ENCODE data around the gene ZBTB16. TPM values are rescaled to one million over a fixed set of nuclear protein-coding genes. Genes with fewer than 3 reads are reported as not detected.

Gene ZBTB16
- total RNA-seq, 3 donors from 2014 or later (not counting 1 experiment from before 2014, with no cell fraction given), result 104 to 224 (median 156) TPM

GRCh38 chr11:114090225-114090910 is 30.9 kb downstream of the ZBTB16 start:
- no peaks in the 10 kb centered on the region for H3K36me3 ChIP-seq (ENCODE audit: control insufficient read depth, insufficient read depth, low read length)
- no peaks in the 10 kb centered on the region for H3K9me3 ChIP-seq (ENCODE audit: control insufficient read depth, insufficient read depth, low read length)
- peak overlapping the region; percentile 19 for H3K27ac ChIP-seq (ENCODE audit: low read length)
- ATAC-seq, result no peak
- no peaks in the 10 kb centered on the region for H3K9me3 Mint-ChIP-seq
- peak overlapping the region; percentile 75 for H3K4me3 Mint-ChIP-seq
- no peaks in the 10 kb centered on the region for H3K27me3 ChIP-seq (ENCODE audit: control insufficient read depth, insufficient read depth, low read length)
- no peak for TF ChIP-seq CTCF (IDR thresholded peaks at IDR 0.05)
- peaks cover 97 to 98% of the 10 kb centered on the region in 2 donors for H3K4me1 Mint-ChIP-seq
- intact Hi-C loops (cut with micrococcal nuclease), result no loop called here
- H3K4me1 ChIP-seq (ENCODE audit: control insufficient read depth, insufficient read depth, low read length), result peaks cover 91% of the 10 kb centered on the region
- 65% methylated on average over 3 of the region's 4 CpGs for WGBS (ENCODE audit: insufficient coverage)
- H3K4me3 ChIP-seq (ENCODE audit: low read length), result no peak overlapping the region
- peak overlapping the region; percentile 89 to 100 for H3K27ac Mint-ChIP-seq
- H3K27me3 Mint-ChIP-seq (ENCODE audit: low read depth in 2 of 2), result no peaks in the 10 kb centered on the region
- no peaks in the 10 kb centered on the region for H3K36me3 Mint-ChIP-seq
- no peak for DNase-seq

- no peak for TF ChIP-seq CTCF (IDR thresholded peaks at IDR 0.05)
- Histone ChIP-seq H3K27ac (ENCODE audit: low read length) (peak overlapping the region; percentile 19), H3K4me3 (ENCODE audit: low read length) (no peak overlapping the region), H3K9me3 (ENCODE audit: control insufficient read depth, insufficient read depth, low read length) (no peaks in the 10 kb centered on the region), H3K27me3 (ENCODE audit: control insufficient read depth, insufficient read depth, low read length) (no peaks in the 10 kb centered on the region), H3K4me1 (ENCODE audit: control insufficient read depth, insufficient read depth, low read length) (peaks cover 88% of the 10 kb centered on the region), H3K36me3 (ENCODE audit: control insufficient read depth, insufficient read depth, low read length) (no peaks in the 10 kb centered on the region)
- Mint-ChIP-seq H3K9me3 (no peaks in the 10 kb centered on the region), H3K4me1 (peaks cover 97 to 98% of the 10 kb centered on the region in 2 donors), H3K27me3 (ENCODE audit: low read depth in 2 of 2) (no peaks in the 10 kb centered on the region), H3K27ac (peak overlapping the region; percentile 89 to 100), H3K4me3 (peak overlapping the region; percentile 75), H3K36me3 (no peaks in the 10 kb centered on the region)
- DNase-seq (no peak), ATAC-seq (no peak)
- WGBS (ENCODE audit: insufficient coverage), result 69% methylated on average over 7 of the region's 10 CpGs
- intact Hi-C loops (cut with micrococcal nuclease), result no loop called here
Observed at GRCh38 chr11:114090976-114091375, 31.5 kb downstream of the ZBTB16 start.

- no peaks in the 10 kb centered on the region for H3K9me3 ChIP-seq (ENCODE audit: control insufficient read depth, insufficient read depth, low read length)
- no peaks in the 10 kb centered on the region for H3K36me3 ChIP-seq (ENCODE audit: control insufficient read depth, insufficient read depth, low read length)
- Mint-ChIP-seq H3K4me3 (peak overlapping the region; percentile 75), H3K9me3 (no peaks in the 10 kb centered on the region), H3K36me3 (no peaks in the 10 kb centered on the region), H3K27me3 (ENCODE audit: low read depth in 2 of 2) (no peaks in the 10 kb centered on the region), H3K27ac (peak overlapping the region; percentile 89 to 100), H3K4me1 (peaks cover 97 to 98% of the 10 kb centered on the region in 2 donors)
- DNase-seq (no peak), ATAC-seq (no peak)
- no peak overlapping the region for H3K4me3 ChIP-seq (ENCODE audit: low read length)
- no peaks in the 10 kb centered on the region for H3K27me3 ChIP-seq (ENCODE audit: control insufficient read depth, insufficient read depth, low read length)
- no peak for TF ChIP-seq CTCF (IDR thresholded peaks at IDR 0.05)
- intact Hi-C loops (cut with micrococcal nuclease), result no loop called here
- peaks cover 80% of the 10 kb centered on the region for H3K4me1 ChIP-seq (ENCODE audit: control insufficient read depth, insufficient read depth, low read length)
- H3K27ac ChIP-seq (ENCODE audit: low read length), result peak overlapping the region; percentile 34
- 73% methylated on average over 17 of the region's 17 CpGs for WGBS (ENCODE audit: insufficient coverage)
Observed at GRCh38 chr11:114091516-114092397, 32.2 kb downstream of the ZBTB16 start.

Data from natural killer cell (primary cell).